Measurements from ENCODE around the gene GRM5. TPM values are rescaled to one million over a fixed set of nuclear protein-coding genes. Genes with fewer than 3 reads are reported as not detected.
"Not testable (repeated sequence)": the region's sequence is repeated elsewhere in the genome, so short reads cannot be mapped to it uniquely, and the experiment has no call there.

The GRM5 gene
- polyA plus RNA-seq (2013): not detected

DNA sequence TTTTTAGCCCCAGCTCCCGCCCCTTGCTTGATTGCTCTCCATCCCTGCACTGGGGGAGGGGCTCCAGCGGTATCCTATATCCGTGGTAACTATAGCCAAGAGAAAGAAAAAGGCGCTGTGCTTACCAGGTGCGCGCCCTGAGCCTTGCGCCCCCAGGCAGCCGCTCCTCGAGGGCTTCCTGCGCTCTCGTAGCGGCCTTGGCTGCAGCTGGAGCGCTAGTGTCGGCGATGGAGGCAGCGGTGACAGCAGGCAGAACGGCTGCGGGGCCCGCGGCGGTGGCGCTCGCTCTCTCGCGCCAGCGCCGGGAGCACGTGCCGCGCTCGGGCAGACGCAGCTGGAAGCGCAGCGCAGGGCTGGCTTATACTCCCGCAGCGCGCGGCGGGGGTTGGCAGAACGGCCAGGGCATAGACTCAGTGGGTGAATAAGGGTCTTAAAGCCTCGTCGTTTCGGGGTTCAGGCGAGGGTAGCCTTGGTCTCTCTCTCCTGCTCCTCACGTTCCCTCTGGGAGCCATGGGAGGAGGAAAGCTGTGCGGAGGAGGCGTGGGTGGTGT lies at the start of gene GRM5:
Gene GRM5 (minus strand): TSS at position 332 of the 551 bp plus-strand sequence. CDS start 18,110 bp downstream, outside the sequence.
- H3K4me3 ChIP-seq (ENCODE audit: control insufficient read depth in 1 of 7, extremely low read depth in 1 of 7, insufficient read depth in 4 of 7, low read depth in 2 of 7, low read length in 6 of 7): not testable (repeated sequence)

DNA sequence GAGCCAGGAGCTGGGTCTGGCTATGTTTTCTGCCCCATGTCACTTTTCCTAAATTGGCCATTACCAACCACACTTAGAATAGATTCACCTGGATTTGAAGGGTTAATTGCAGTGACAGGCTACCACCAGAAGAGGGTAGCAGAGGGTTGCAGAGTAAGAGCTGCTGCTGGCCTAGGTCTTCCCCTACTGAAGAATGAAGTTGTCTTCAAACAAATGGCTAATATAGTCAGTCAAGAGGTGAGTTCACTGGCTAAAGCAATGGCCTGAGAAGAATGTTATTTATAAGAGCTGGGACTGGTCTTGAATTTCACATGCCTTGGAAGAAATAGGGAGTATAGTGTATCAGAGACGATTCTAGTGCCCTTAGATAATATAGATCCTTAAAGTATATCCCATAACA lies 32.2 kb upstream of the GRM5 start:
- CTCF ChIA-PET; H3K9me3 ChIP-seq (ENCODE audit: control extremely low read depth in 1 of 5, control insufficient read depth in 4 of 5, insufficient read depth in 2 of 5, low read depth in 1 of 5, low read length in 4 of 5); H3K27ac ChIP-seq (ENCODE audit: insufficient read depth in 1 of 2, low read depth in 1 of 2, low read length in 2 of 2, poor library complexity in 1 of 2, severe bottlenecking in 2 of 2); H3K36me3 ChIP-seq (ENCODE audit: control insufficient read depth in 4 of 4, insufficient read depth in 4 of 4, low read length in 3 of 4); H3K27me3 ChIP-seq (replicated peaks in 2 of 5; ENCODE audit: control insufficient read depth in 4 of 5, insufficient read depth in 5 of 5, low read length in 4 of 5); POLR2A ChIA-PET; H3K4me1 ChIP-seq (ENCODE audit: control extremely low read depth in 1 of 4, control insufficient read depth in 4 of 4, insufficient read depth in 4 of 4, low read length in 3 of 4); H3K4me3 ChIP-seq (ENCODE audit: control insufficient read depth in 1 of 7, extremely low read depth in 1 of 7, insufficient read depth in 4 of 7, low read depth in 2 of 7, low read length in 6 of 7): not testable (repeated sequence)
- no CpG with 5 or more reads among the region's 1 CpG for WGBS (ENCODE audit: insufficient coverage)
- DNase-seq: peak in 2 of 3 donors; percentile 10 to 19

More for the DNA sequence above, at the start of gene GRM5:
- H3K36me3 ChIP-seq (ENCODE audit: control insufficient read depth in 4 of 4, insufficient read depth in 4 of 4, low read length in 3 of 4); H3K4me1 ChIP-seq (ENCODE audit: control extremely low read depth in 1 of 4, control insufficient read depth in 4 of 4, insufficient read depth in 4 of 4, low read length in 3 of 4); CTCF ChIA-PET; H3K9me3 ChIP-seq (ENCODE audit: control extremely low read depth in 1 of 5, control insufficient read depth in 4 of 5, insufficient read depth in 2 of 5, low read depth in 1 of 5, low read length in 4 of 5); POLR2A ChIA-PET; DNase-seq; H3K27ac ChIP-seq (ENCODE audit: insufficient read depth in 1 of 2, low read depth in 1 of 2, low read length in 2 of 2, poor library complexity in 1 of 2, severe bottlenecking in 2 of 2): not testable (repeated sequence)
- 3% methylated on average over 14 of the region's 47 CpGs for WGBS (ENCODE audit: insufficient coverage)
- peaks cover 4 to 44% (median 13%) of the 10 kb centered on the region in 5 experiments for H3K27me3 ChIP-seq (replicated peaks in 2 of 5; ENCODE audit: control insufficient read depth in 4 of 5, insufficient read depth in 5 of 5, low read length in 4 of 5)

DNA sequence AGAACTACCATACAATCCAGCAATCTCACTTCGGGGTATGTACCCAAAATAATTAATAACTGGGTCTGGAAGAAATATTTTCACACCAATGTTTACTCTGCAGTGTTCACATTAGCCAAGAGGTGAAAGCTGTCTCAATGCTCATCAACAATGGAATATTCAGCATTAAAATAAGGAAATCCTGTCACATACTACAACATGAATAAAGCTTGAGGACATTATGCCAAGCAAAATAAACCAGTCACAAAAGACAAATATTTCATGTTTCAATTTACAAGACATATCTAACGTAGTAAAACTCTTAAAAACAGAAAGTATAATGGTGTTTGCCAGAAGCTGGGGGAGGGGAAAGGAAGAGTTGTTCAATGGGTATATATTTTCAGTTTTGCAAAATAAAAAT lies 28.0 kb upstream of the GRM5 start:
- WGBS (ENCODE audit: insufficient coverage): no CpG with 5 or more reads among the region's 2 CpGs
- POLR2A ChIA-PET; H3K9me3 ChIP-seq (ENCODE audit: control extremely low read depth in 1 of 5, control insufficient read depth in 4 of 5, insufficient read depth in 2 of 5, low read depth in 1 of 5, low read length in 4 of 5); H3K36me3 ChIP-seq (ENCODE audit: control insufficient read depth in 4 of 4, insufficient read depth in 4 of 4, low read length in 3 of 4); H3K4me1 ChIP-seq (ENCODE audit: control extremely low read depth in 1 of 4, control insufficient read depth in 4 of 4, insufficient read depth in 4 of 4, low read length in 3 of 4); DNase-seq; H3K27me3 ChIP-seq (replicated peaks in 2 of 5; ENCODE audit: control insufficient read depth in 4 of 5, insufficient read depth in 5 of 5, low read length in 4 of 5); H3K27ac ChIP-seq (ENCODE audit: insufficient read depth in 1 of 2, low read depth in 1 of 2, low read length in 2 of 2, poor library complexity in 1 of 2, severe bottlenecking in 2 of 2); H3K4me3 ChIP-seq (ENCODE audit: control insufficient read depth in 1 of 7, extremely low read depth in 1 of 7, insufficient read depth in 4 of 7, low read depth in 2 of 7, low read length in 6 of 7); CTCF ChIA-PET: not testable (repeated sequence)

- H3K27ac ChIP-seq (ENCODE audit: insufficient read depth in 1 of 2, low read depth in 1 of 2, low read length in 2 of 2, poor library complexity in 1 of 2, severe bottlenecking in 2 of 2); DNase-seq; H3K27me3 ChIP-seq (replicated peaks in 2 of 5; ENCODE audit: control insufficient read depth in 4 of 5, insufficient read depth in 5 of 5, low read length in 4 of 5); H3K4me3 ChIP-seq (ENCODE audit: control insufficient read depth in 1 of 7, extremely low read depth in 1 of 7, insufficient read depth in 4 of 7, low read depth in 2 of 7, low read length in 6 of 7); POLR2A ChIA-PET; H3K4me1 ChIP-seq (ENCODE audit: control extremely low read depth in 1 of 4, control insufficient read depth in 4 of 4, insufficient read depth in 4 of 4, low read length in 3 of 4); H3K36me3 ChIP-seq (ENCODE audit: control insufficient read depth in 4 of 4, insufficient read depth in 4 of 4, low read length in 3 of 4); H3K9me3 ChIP-seq (ENCODE audit: control extremely low read depth in 1 of 5, control insufficient read depth in 4 of 5, insufficient read depth in 2 of 5, low read depth in 1 of 5, low read length in 4 of 5); CTCF ChIA-PET: not testable (repeated sequence)
- no CpG with 5 or more reads among the region's 3 CpGs for WGBS (ENCODE audit: insufficient coverage)
Observed at GRCh38 chr11:89084951-89085350, 19.2 kb upstream of the GRM5 start.

GRCh38 chr11:89070911-89071310 lies 5.1 kb upstream of the GRM5 start:
- DNase-seq; H3K4me1 ChIP-seq (ENCODE audit: control extremely low read depth in 1 of 4, control insufficient read depth in 4 of 4, insufficient read depth in 4 of 4, low read length in 3 of 4); H3K27ac ChIP-seq (ENCODE audit: insufficient read depth in 1 of 2, low read depth in 1 of 2, low read length in 2 of 2, poor library complexity in 1 of 2, severe bottlenecking in 2 of 2); H3K36me3 ChIP-seq (ENCODE audit: control insufficient read depth in 4 of 4, insufficient read depth in 4 of 4, low read length in 3 of 4); POLR2A ChIA-PET; H3K4me3 ChIP-seq (ENCODE audit: control insufficient read depth in 1 of 7, extremely low read depth in 1 of 7, insufficient read depth in 4 of 7, low read depth in 2 of 7, low read length in 6 of 7); H3K9me3 ChIP-seq (ENCODE audit: control extremely low read depth in 1 of 5, control insufficient read depth in 4 of 5, insufficient read depth in 2 of 5, low read depth in 1 of 5, low read length in 4 of 5); CTCF ChIA-PET: not testable (repeated sequence)
- peaks cover 2 to 11% (median 4%) of the 10 kb centered on the region in 5 experiments for H3K27me3 ChIP-seq (replicated peaks in 2 of 5; ENCODE audit: control insufficient read depth in 4 of 5, insufficient read depth in 5 of 5, low read length in 4 of 5)
- 60% methylated on average over 1 of the region's 1 CpG for WGBS (ENCODE audit: insufficient coverage)

DNA sequence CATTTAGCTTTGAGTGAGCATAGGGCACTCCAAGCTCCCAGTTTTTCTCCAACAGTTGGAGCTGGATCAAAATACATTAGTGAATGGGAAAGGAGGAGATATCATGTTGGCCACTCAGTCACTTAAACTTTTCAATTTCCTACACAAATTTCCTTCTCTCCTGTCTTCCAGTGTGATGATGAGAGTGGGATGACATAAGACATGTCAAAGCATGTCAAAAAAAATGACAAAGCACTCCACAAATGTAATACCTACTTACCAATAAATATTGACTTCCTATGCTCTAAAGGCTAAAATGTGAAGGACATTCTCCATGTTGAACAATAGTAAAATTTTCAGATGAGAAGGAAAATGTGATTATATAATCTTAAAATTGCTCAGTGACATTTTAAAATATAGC lies 1.5 kb upstream of the GRM5 start:
- POLR2A ChIA-PET: no interaction called here
- Histone ChIP-seq H3K9me3 (ENCODE audit: control extremely low read depth in 1 of 5, control insufficient read depth in 4 of 5, insufficient read depth in 2 of 5, low read depth in 1 of 5, low read length in 4 of 5) (no peaks in the 10 kb centered on the region), H3K4me3 (ENCODE audit: control insufficient read depth in 1 of 7, extremely low read depth in 1 of 7, insufficient read depth in 4 of 7, low read depth in 2 of 7, low read length in 6 of 7) (no peak overlapping the region), H3K4me1 (ENCODE audit: control extremely low read depth in 1 of 4, control insufficient read depth in 4 of 4, insufficient read depth in 4 of 4, low read length in 3 of 4) (no peaks in the 10 kb centered on the region), H3K27ac (ENCODE audit: insufficient read depth in 1 of 2, low read depth in 1 of 2, low read length in 2 of 2, poor library complexity in 1 of 2, severe bottlenecking in 2 of 2) (no peak overlapping the region), H3K36me3 (ENCODE audit: control insufficient read depth in 4 of 4, insufficient read depth in 4 of 4, low read length in 3 of 4) (no peaks in the 10 kb centered on the region), H3K27me3 (replicated peaks in 2 of 5; ENCODE audit: control insufficient read depth in 4 of 5, insufficient read depth in 5 of 5, low read length in 4 of 5) (peaks cover 4 to 40% (median 12%) of the 10 kb centered on the region in 5 experiments)
- CTCF ChIA-PET: no interaction called here
- no peak for DNase-seq

DNA sequence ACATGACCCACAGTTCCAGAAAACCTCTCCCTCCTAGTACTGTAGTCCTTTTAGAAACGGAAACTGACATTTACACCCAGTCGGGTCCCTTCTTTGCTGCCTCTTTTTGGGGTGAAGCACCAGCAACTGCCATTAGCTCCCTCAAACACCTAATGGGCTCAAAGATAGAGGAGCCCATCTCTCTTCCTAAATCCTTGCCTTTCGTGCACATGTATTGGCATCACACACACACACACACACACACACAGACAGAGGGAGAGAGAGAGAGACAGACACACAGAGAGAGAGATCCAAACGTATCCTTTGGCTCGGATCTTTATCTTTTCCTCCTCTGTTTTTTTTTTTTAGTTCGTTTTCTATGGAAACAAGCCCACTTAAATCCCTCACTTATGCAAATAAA lies 716 bp downstream of the GRM5 start:
- Histone ChIP-seq H3K36me3 (ENCODE audit: control insufficient read depth in 4 of 4, insufficient read depth in 4 of 4, low read length in 3 of 4) (no peaks in the 10 kb centered on the region), H3K4me1 (ENCODE audit: control extremely low read depth in 1 of 4, control insufficient read depth in 4 of 4, insufficient read depth in 4 of 4, low read length in 3 of 4) (no peaks in the 10 kb centered on the region), H3K27ac (ENCODE audit: insufficient read depth in 1 of 2, low read depth in 1 of 2, low read length in 2 of 2, poor library complexity in 1 of 2, severe bottlenecking in 2 of 2) (no peak overlapping the region), H3K4me3 (ENCODE audit: control insufficient read depth in 1 of 7, extremely low read depth in 1 of 7, insufficient read depth in 4 of 7, low read depth in 2 of 7, low read length in 6 of 7) (no peak overlapping the region), H3K9me3 (ENCODE audit: control extremely low read depth in 1 of 5, control insufficient read depth in 4 of 5, insufficient read depth in 2 of 5, low read depth in 1 of 5, low read length in 4 of 5) (no peaks in the 10 kb centered on the region), H3K27me3 (replicated peaks in 2 of 5; ENCODE audit: control insufficient read depth in 4 of 5, insufficient read depth in 5 of 5, low read length in 4 of 5) (peaks cover 4 to 44% (median 13%) of the 10 kb centered on the region in 5 experiments)
- 17% methylated on average over 1 of the region's 6 CpGs for WGBS (ENCODE audit: insufficient coverage)
- DNase-seq: no peak
- ChIA-PET POLR2A (no interaction called here), CTCF (no interaction called here)

All from common myeloid progenitor, CD34-positive (primary cell).